ENCODE data around the gene TP53I13.

DNA sequence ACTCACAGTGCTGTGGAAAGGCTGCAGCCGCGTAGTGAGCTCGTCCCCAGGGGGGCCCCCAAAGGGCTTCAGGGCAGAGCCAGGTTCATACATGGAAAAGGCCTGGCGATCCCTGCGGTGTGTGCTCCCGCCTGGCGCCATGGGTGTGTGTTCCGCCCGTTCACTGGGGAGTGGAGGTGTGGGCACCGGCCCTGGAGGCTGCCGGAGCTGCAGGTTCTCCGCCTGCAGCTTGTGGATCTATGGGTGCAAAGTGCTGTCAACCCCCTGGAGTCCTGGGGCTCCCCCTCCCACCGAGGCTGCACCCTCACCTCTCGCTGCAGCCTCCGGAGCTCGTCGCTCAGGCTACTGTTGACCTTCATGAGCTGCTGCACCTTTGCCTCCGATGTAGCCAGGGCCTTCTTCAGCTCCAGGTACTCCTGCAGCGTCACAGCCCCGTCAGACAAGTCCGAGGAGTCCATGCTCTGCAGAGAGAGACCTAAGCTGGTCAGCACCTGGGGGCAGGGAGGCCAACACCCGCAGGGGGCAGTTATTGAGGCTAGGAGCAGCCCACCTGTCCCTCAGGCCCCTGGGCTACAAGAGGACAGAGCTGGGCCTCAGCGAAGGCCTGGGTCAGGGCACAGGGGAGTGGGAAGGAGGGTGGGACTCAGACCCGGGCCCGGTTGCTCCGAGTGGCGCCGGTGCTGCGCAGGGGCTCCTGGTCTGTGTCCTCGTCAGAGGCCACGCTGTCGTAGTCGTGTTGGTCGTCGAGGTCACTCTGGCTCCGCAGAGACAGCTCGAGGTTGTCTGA is 7.9 kb downstream of the TP53I13 start:
- no peak for TF ChIP-seq SIN3A (IDR thresholded peaks at IDR 0.05; ENCODE audit: borderline replicate concordance, low read depth, low read length)
- no peak for TF ChIP-seq ZC3H4 (CRISPR knock-in tag; IDR thresholded peaks at IDR 0.05; ENCODE audit: borderline replicate concordance)
- TF ChIP-seq, protein P1, sequence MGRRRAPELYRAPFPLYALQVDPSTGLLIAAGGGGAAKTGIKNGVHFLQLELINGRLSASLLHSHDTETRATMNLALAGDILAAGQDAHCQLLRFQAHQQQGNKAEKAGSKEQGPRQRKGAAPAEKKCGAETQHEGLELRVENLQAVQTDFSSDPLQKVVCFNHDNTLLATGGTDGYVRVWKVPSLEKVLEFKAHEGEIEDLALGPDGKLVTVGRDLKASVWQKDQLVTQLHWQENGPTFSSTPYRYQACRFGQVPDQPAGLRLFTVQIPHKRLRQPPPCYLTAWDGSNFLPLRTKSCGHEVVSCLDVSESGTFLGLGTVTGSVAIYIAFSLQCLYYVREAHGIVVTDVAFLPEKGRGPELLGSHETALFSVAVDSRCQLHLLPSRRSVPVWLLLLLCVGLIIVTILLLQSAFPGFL (CRISPR knock-in tag; IDR thresholded peaks at IDR 0.05), result no peak
- TF ChIP-seq, protein P2, sequence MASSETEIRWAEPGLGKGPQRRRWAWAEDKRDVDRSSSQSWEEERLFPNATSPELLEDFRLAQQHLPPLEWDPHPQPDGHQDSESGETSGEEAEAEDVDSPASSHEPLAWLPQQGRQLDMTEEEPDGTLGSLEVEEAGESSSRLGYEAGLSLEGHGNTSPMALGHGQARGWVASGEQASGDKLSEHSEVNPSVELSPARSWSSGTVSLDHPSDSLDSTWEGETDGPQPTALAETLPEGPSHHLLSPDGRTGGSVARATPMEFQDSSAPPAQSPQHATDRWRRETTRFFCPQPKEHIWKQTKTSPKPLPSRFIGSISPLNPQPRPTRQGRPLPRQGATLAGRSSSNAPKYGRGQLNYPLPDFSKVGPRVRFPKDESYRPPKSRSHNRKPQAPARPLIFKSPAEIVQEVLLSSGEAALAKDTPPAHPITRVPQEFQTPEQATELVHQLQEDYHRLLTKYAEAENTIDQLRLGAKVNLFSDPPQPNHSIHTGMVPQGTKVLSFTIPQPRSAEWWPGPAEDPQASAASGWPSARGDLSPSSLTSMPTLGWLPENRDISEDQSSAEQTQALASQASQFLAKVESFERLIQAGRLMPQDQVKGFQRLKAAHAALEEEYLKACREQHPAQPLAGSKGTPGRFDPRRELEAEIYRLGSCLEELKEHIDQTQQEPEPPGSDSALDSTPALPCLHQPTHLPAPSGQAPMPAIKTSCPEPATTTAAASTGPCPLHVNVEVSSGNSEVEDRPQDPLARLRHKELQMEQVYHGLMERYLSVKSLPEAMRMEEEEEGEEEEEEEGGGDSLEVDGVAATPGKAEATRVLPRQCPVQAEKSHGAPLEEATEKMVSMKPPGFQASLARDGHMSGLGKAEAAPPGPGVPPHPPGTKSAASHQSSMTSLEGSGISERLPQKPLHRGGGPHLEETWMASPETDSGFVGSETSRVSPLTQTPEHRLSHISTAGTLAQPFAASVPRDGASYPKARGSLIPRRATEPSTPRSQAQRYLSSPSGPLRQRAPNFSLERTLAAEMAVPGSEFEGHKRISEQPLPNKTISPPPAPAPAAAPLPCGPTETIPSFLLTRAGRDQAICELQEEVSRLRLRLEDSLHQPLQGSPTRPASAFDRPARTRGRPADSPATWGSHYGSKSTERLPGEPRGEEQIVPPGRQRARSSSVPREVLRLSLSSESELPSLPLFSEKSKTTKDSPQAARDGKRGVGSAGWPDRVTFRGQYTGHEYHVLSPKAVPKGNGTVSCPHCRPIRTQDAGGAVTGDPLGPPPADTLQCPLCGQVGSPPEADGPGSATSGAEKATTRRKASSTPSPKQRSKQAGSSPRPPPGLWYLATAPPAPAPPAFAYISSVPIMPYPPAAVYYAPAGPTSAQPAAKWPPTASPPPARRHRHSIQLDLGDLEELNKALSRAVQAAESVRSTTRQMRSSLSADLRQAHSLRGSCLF (CRISPR knock-in tag; IDR thresholded peaks at IDR 0.05; ENCODE audit: borderline replicate concordance), result no peak
- no peak for TF ChIP-seq ADNP (CRISPR knock-in tag; IDR thresholded peaks at IDR 0.05)
- TF ChIP-seq TARDBP (CRISPR knock-in tag; IDR thresholded peaks at IDR 0.05), result no peak
- TF ChIP-seq NFYB (CRISPR knock-in tag; IDR thresholded peaks at IDR 0.05), result no peak
- TF ChIP-seq RORA (CRISPR knock-in tag; IDR thresholded peaks at IDR 0.05), result no peak

Measured in HepG2 (cell line).